PC-9 (cell line): ENCODE measurements around the gene PFKFB3. TPM values are rescaled to one million over a fixed set of nuclear protein-coding genes. Genes with fewer than 3 reads are reported as not detected.
A peak's percentile ranks its signal among the peaks of the same experiment; 100 is the strongest.
"Not testable (repeated sequence)": the region's sequence is repeated elsewhere in the genome, so short reads cannot be mapped to it uniquely, and the experiment has no call there.

Experiments used
- BruUV-seq: library from RNA; stranded (reverse); fragments of 400-500 nt; replicated peaks from 2 replicates; lab custom pipeline; 2021; lab: Mats Ljungman, UMichigan
- CTCF ChIA-PET: fragments of 300-600 bp; sonication (Branson Sonifier 250); formaldehyde crosslinking; loops from one replicate; lab custom pipeline; 2022; ENCODE audit warnings: antibody characterized with exemption; lab: Charles Lee
- POLR2A ChIA-PET: fragments of 300-600 bp; sonication (Branson Sonifier 250); formaldehyde crosslinking; loops from one replicate; lab custom pipeline; 2022; ENCODE audit warnings: antibody characterized with exemption; ENCODE audit not compliant: unreplicated experiment; lab: Charles Lee
- DNase-seq, 2 experiments: peaks; one replicate each; pipeline versions ENCODE4 v3.0.0 to v3.0.0-alpha.2; 2015 to 2022; ENCODE audit warnings: mixed read lengths in 1 of 2
- H2AFZ ChIP-seq: fragments of 200-600 bp; sonication (generic); 2 replicates; pipeline ENCODE4 v1.8.1; 2017; ENCODE audit warnings: antibody characterized with exemption
- H3F3A ChIP-seq: fragments of 200-600 bp; sonication (generic); 2 replicates; pipeline ENCODE4 v1.8.1; 2017; ENCODE audit warnings: antibody characterized with exemption, mild to moderate bottlenecking, low read depth; ENCODE audit not compliant: insufficient read depth
- H3K27ac ChIP-seq: fragments of 200-600 bp; sonication (generic); 2 replicates; pipeline ENCODE4 v1.6.1; 2016; ENCODE audit warnings: mixed run types
- H3K27me3 ChIP-seq: fragments of 200-600 bp; sonication (generic); 2 replicates; pipeline ENCODE4 v1.6.1; 2016; ENCODE audit warnings: low read depth, mixed run types; ENCODE audit not compliant: insufficient read depth
- H3K36me3 ChIP-seq: fragments of 200-600 bp; sonication (generic); 2 replicates; pipeline ENCODE4 v1.6.1; 2016; ENCODE audit warnings: low read depth, mixed run types
- H3K4me1 ChIP-seq: fragments of 200-600 bp; sonication (generic); replicated peaks from 2 replicates; pipeline ENCODE4 v1.6.1; 2016; ENCODE audit warnings: mixed run types; ENCODE audit not compliant: insufficient read depth
- H3K4me2 ChIP-seq: fragments of 200-600 bp; sonication (generic); 2 replicates; pipeline ENCODE4 v1.6.1; 2017; ENCODE audit warnings: mixed run types
- H3K4me3 ChIP-seq: fragments of 200-600 bp; sonication (generic); 2 replicates; pipeline ENCODE4 v1.6.1; 2016; ENCODE audit warnings: mixed run types
- H3K79me2 ChIP-seq: fragments of 200-600 bp; sonication (generic); 2 replicates; pipeline ENCODE4 v1.6.1; 2017; ENCODE audit warnings: low read depth, mixed run types
- H3K9me2 ChIP-seq: fragments of 200-600 bp; sonication (generic); 2 replicates; pipeline ENCODE4 v1.8.1; 2017; ENCODE audit warnings: mild to moderate bottlenecking; ENCODE audit not compliant: insufficient read depth
- H3K9me3 ChIP-seq: fragments of 200-600 bp; sonication (generic); 2 replicates; pipeline ENCODE4 v1.8.1; 2016; ENCODE audit warnings: low read depth; ENCODE audit not compliant: insufficient read depth
- H4K20me1 ChIP-seq: fragments of 200-600 bp; sonication (generic); 2 replicates; pipeline ENCODE4 v1.8.1; 2017; ENCODE audit not compliant: insufficient read depth
- CTCF ChIP-seq: fragments of 200-600 bp; sonication (generic); conservative IDR thresholded peaks from 2 replicates; pipeline ENCODE4 v1.6.1; 2017; ENCODE audit warnings: mixed run types, antibody characterized with exemption, mild to moderate bottlenecking, moderate library complexity
- EZH2 ChIP-seq: fragments of 200-600 bp; sonication (generic); IDR thresholded peaks from 2 replicates; pipeline ENCODE4 v1.8.0; 2017; ENCODE audit warnings: antibody characterized with exemption, low read depth
- intact Hi-C: fragments of 100-400 bp; cut with micrococcal nuclease; formaldehyde crosslinking; loops from one replicate; pipeline ENCODE4 v1.10.0; 2022; ENCODE audit not compliant: unreplicated experiment
- total RNA-seq: library from RNA; stranded (reverse); gene quantifications from 2 replicates; pipeline ENCODE4 v1.2.3, GENCODE V29; 2021

PFKFB3 gene
- total RNA-seq, 1 experiment from 2014 or later = 37.8 TPM

- H3K9me2 ChIP-seq = no peaks in the 10 kb centered on the region
- H3K27ac ChIP-seq = peak overlapping the region; percentile 17; the same call in 1 of the 2 replicates
- ChIA-PET CTCF (interaction anchor here (0.6 to 0.7 kb wide), 2 partner anchors 91 to 143 kb away, joined by 4 to 7 read pairs; no protein-coding TSS in a partner anchor), POLR2A (interaction anchor here (0.7 kb wide), 1 partner anchor 681 kb away, joined by 10 read pairs; no protein-coding TSS in a partner anchor)
- peaks cover 44% of the 10 kb centered on the region for H3K4me1 ChIP-seq
- H3K36me3 ChIP-seq = no peaks in the 10 kb centered on the region
- H3K79me2 ChIP-seq = no peaks in the 10 kb centered on the region
- BruUV-seq = no TSS peak
- TF ChIP-seq CTCF (no peak), EZH2 (no peak)
- H2AFZ ChIP-seq = no peak overlapping the region
- H3K4me3 ChIP-seq = no peak overlapping the region
- H3K4me2 ChIP-seq = no peak overlapping the region
- no peaks in the 10 kb centered on the region for H3K9me3 ChIP-seq
- peak in 1 of 2 experiments; percentile 62 for DNase-seq
- peaks cover 42% of the 10 kb centered on the region for H3F3A ChIP-seq
- no peaks in the 10 kb centered on the region for H4K20me1 ChIP-seq
- intact Hi-C loops = loop anchor here (2.0 to 10.0 kb wide), 2 partner anchors 90 to 452 kb away; partner anchors contain the start of gene PFKFB3
- no peaks in the 10 kb centered on the region for H3K27me3 ChIP-seq
Measured at GRCh38 chr10:6292741-6293151, 90.0 kb downstream of the PFKFB3 start.

GRCh38 chr10:6296425-6296824, 93.7 kb downstream of the PFKFB3 start:
- peaks cover 70% of the 10 kb centered on the region for H3K4me1 ChIP-seq
- CTCF ChIA-PET = not testable (repeated sequence)

GRCh38 chr10:6296828-6297251, 94.1 kb downstream of the PFKFB3 start:
- TF ChIP-seq CTCF (no peak), EZH2 (no peak)
- Histone ChIP-seq H3K4me3 (no peak overlapping the region), H3F3A (peaks cover 50% of the 10 kb centered on the region), H4K20me1 (no peaks in the 10 kb centered on the region), H3K27me3 (no peaks in the 10 kb centered on the region), H3K4me2 (peak overlapping the region; percentile 67), H3K9me3 (no peaks in the 10 kb centered on the region), H3K79me2 (no peaks in the 10 kb centered on the region), H3K9me2 (no peaks in the 10 kb centered on the region), H3K4me1 (peaks cover 69% of the 10 kb centered on the region), H2AFZ (no peak overlapping the region), H3K27ac (peak overlapping the region; percentile 85), H3K36me3 (no peaks in the 10 kb centered on the region)
- no TSS peak for BruUV-seq
- ChIA-PET CTCF (no interaction called here), POLR2A (interaction anchor here (0.6 to 0.9 kb wide), 2 partner anchors 22 to 102 kb away, joined by 3 to 5 read pairs; no protein-coding TSS in a partner anchor)
- DNase-seq = peak; percentile 61 to 82
- intact Hi-C loops = loop anchor here (1.0 to 10.0 kb wide), 2 partner anchors 102 to 448 kb away; no protein-coding TSS in a partner anchor

More at GRCh38 chr10:6296425-6296824, 93.7 kb downstream of the PFKFB3 start:
- H3K9me3 ChIP-seq, POLR2A ChIA-PET, DNase-seq, H3K9me2 ChIP-seq, H2AFZ ChIP-seq, H3K79me2 ChIP-seq, H3K27me3 ChIP-seq, H3K4me3 ChIP-seq, H4K20me1 ChIP-seq, H3K36me3 ChIP-seq: not testable (repeated sequence)
- intact Hi-C loops = loop anchor here (10.0 kb wide), 1 partner anchor 448 kb away; no protein-coding TSS in a partner anchor
- Histone ChIP-seq H3K27ac (peak overlapping the region; percentile 85), H3K4me2 (peak overlapping the region; percentile 67), H3F3A (peaks cover 54% of the 10 kb centered on the region)
- BruUV-seq = TSS peak; percentile 59
